Heart right ventricle (tissue), 16 donors: ENCODE measurements around the gene DLD. TPM values are rescaled to one million over a fixed set of nuclear protein-coding genes. Genes with fewer than 3 reads are reported as not detected.

Experiments
- ATAC-seq, 8 donors: fragments of 200-7000 bp; cut with Tn5 transposase; one replicate each; pipeline ENCODE4 v1.9.1; 2020; ENCODE audit warnings: mild to moderate bottlenecking in 8 of 8, moderate library complexity in 8 of 8, moderate number of reproducible peaks in 1 of 8
- DNase-seq, 2 donors: peaks; one replicate each; pipeline ENCODE4 v3.0.0-alpha.2; 2020
- H3K27ac ChIP-seq, 10 donors: fragments of 200-600 bp; sonication (generic) in 2 of 10; one replicate each; pipeline versions ENCODE4 v1.5.0 to v1.8.0; 2020 to 2022; ENCODE audit warnings: mild to moderate bottlenecking in 3 of 10
- H3K27me3 ChIP-seq, 7 donors: fragments of 200-600 bp; one replicate each; pipeline ENCODE4 v1.8.0; 2021 to 2022; ENCODE audit warnings: mild to moderate bottlenecking in 2 of 7
- H3K36me3 ChIP-seq, 9 donors: fragments of 200-600 bp; sonication (generic) in 1 of 9; one replicate each; pipeline versions ENCODE4 v1.5.0 to v1.8.0; 2020 to 2022; ENCODE audit warnings: mild to moderate bottlenecking in 2 of 9
- H3K4me1 ChIP-seq, 9 donors: fragments of 200-600 bp; sonication (generic) in 1 of 9; one replicate each; pipeline versions ENCODE4 v1.5.0 to v1.8.0; 2020 to 2022; ENCODE audit warnings: mild to moderate bottlenecking in 4 of 9
- H3K4me3 ChIP-seq, 10 donors: fragments of 200-600 bp; sonication (generic) in 2 of 10; one replicate each; pipeline versions ENCODE4 v1.5.0 to v1.8.0; 2020 to 2022; ENCODE audit warnings: mild to moderate bottlenecking in 7 of 10, moderate library complexity in 2 of 10
- H3K9me3 ChIP-seq, 11 donors: fragments of 200-600 bp in 10 of 11; sonication (generic) in 2 of 11; one replicate each; pipeline versions ENCODE4 v1.5.0 to v1.8.0; 2013 to 2022; ENCODE audit warnings: mild to moderate bottlenecking in 2 of 11, control low read depth in 1 of 11, moderate library complexity in 1 of 11
- CTCF ChIP-seq, 9 donors: fragments of 200-600 bp; sonication (generic) in 2 of 9; IDR thresholded peaks; one replicate each; pipeline versions ENCODE4 v1.5.0 to v1.8.0; 2021 to 2022; ENCODE audit warnings: antibody characterized with exemption in 9 of 9, mild to moderate bottlenecking in 5 of 9, moderate library complexity in 1 of 9
- WGBS, 2 donors: extraction: QIAGEN DNeasy Blood & Tissue Kit; methylation state at CpG; one replicate each; pipeline ENCODE4 v1.1.7; 2013; ENCODE audit warnings: inconsistent platforms in 1 of 2; 5-methylcytosine and 5-hydroxymethylcytosine counted together
- intact Hi-C, 10 donors: fragments of 100-400 bp; cut with DNase I; formaldehyde crosslinking; loops; one replicate each; pipeline versions ENCODE4 v1.11.1 to v1.14.2; 2022
- polyA plus RNA-seq, 2 donors: library from polyadenylated mRNA; stranded (reverse); fragments of 200-250 nt; gene quantifications; one replicate each; pipeline ENCODE4 v1.2.3, GENCODE V29; 2013
- total RNA-seq, 10 donors: library from RNA; stranded (reverse); fragmentation: NEBNext Ultra II Directional in 3 of 10; extraction: Animal tissue kit (Norgen Biotek cat#: 25700) in 3 of 10; gene quantifications; one replicate each; pipeline versions ENCODE4 v1.2.1 to v1.2.4, GENCODE V29; 2021 to 2023
- donor health status: Arrhythmogenic right ventricular cardiomyopathy.
- donor health status: ischemic (EF 13 %, LVEDD 7.1; RV severe dilation, severe dysfunction).
- donor health status: healthy with polysubstance abuse.
- donor health status: DM: no; HTN: yes; CAD: no.
- donor health status: DM: no; HTN: no; CAD: no.
- donor health status: ischemic (EF 25% LVEDD 6.9; RV normal size, moderate dysfunction).
- donor health status: ischemic (EF 25% LVEDD 5.7; RV mildly dilated, moderate dysfunction).
- donor health status: healthy.
- donor health status: DM: yes; HTN: yes; CAD: no.
- donor health status: Ischemic cardiomyopathy.
- donor health status: ischemic (EF 35%, LVEDD 5.7; RV mildly dilated, moderate dysfunction).
- donor health status: nonischemic (EF 11% LVEDD 7.7; RV severe dilation, severe dysfunction).
- donor health status: DM: yes; HTN: yes; CAD: no.
- donor health status: PGD.
- donor health status: ischemic (EF 29% LVEDD 5.4; RV normal size, mild dysfunction).
- donor health status: nonischemic (EF 23%, LVEDD 6.1; RV moderate dilation, normal function).

DLD gene
- total and polyA plus RNA-seq, 12 donors = 41.6 to 402 (median 341) TPM

- no peak for TF ChIP-seq CTCF (IDR thresholded peaks at IDR 0.05)
- H3K4me3 ChIP-seq = no peak overlapping the region
- intact Hi-C loops = no loop called here
- no peak overlapping the region for H3K27ac ChIP-seq
- H3K36me3 ChIP-seq = peaks cover 0 to 100% (median 49%) of the 10 kb centered on the region in 9 donors
- peaks cover 0 to 42% (median 26%) of the 10 kb centered on the region in 9 donors for H3K4me1 ChIP-seq
- peak in 2 of 8 donors; percentile 25 to 38 for ATAC-seq
- no peak for DNase-seq
- WGBS, 2 donors = 80 to 87% methylated on average over 5 of the region's 5 CpGs
- H3K27me3 ChIP-seq = no peaks in the 10 kb centered on the region
- H3K9me3 ChIP-seq = no peaks in the 10 kb centered on the region
These were observed 69.3 kb downstream of the DLD start for GRCh38 chr7:107960272-107960671.

GRCh38 chr7:107961405-107961804 is 70.4 kb downstream of the DLD start:
- 30 to 38% methylated on average over 9 of the region's 9 CpGs for WGBS, 2 donors
- Histone ChIP-seq H3K27ac (peak overlapping the region in 7 of 10 donors; percentile 0 to 46 (median 22)), H3K36me3 (peaks cover 0 to 100% (median 42%) of the 10 kb centered on the region in 9 donors), H3K27me3 (no peaks in the 10 kb centered on the region), H3K4me3 (no peak overlapping the region), H3K4me1 (peaks cover 0 to 47% (median 28%) of the 10 kb centered on the region in 9 donors), H3K9me3 (no peaks in the 10 kb centered on the region)
- intact Hi-C loops = no loop called here
- ATAC-seq = peak; percentile 35 to 72 (median 55)
- TF ChIP-seq CTCF (IDR thresholded peaks at IDR 0.05) = no peak
- peak; percentile 57 to 65 for DNase-seq

- Histone ChIP-seq H3K27ac (no peak overlapping the region), H3K4me3 (no peak overlapping the region), H3K27me3 (no peaks in the 10 kb centered on the region), H3K36me3 (peaks cover 0 to 99% (median 41%) of the 10 kb centered on the region in 9 donors), H3K9me3 (no peaks in the 10 kb centered on the region), H3K4me1 (peaks cover 5 to 53% (median 39%) of the 10 kb centered on the region in 9 donors)
- intact Hi-C loops = no loop called here
- no peak for ATAC-seq
- no peak for TF ChIP-seq CTCF (IDR thresholded peaks at IDR 0.05)
- no peak for DNase-seq
- WGBS, 2 donors = 94 to 97% methylated on average over 9 of the region's 9 CpGs
These were observed 71.8 kb downstream of the DLD start for GRCh38 chr7:107962817-107963216.

- Histone ChIP-seq H3K27ac (no peak overlapping the region), H3K36me3 (peaks cover 0 to 98% (median 28%) of the 10 kb centered on the region in 9 donors), H3K27me3 (no peaks in the 10 kb centered on the region), H3K4me3 (no peak overlapping the region), H3K9me3 (no peaks in the 10 kb centered on the region), H3K4me1 (peaks cover 2 to 54% (median 32%) of the 10 kb centered on the region in 9 donors)
- intact Hi-C loops = no loop called here
- ATAC-seq (no peak), DNase-seq (no peak)
- 94 to 95% methylated on average over 11 of the region's 11 CpGs for WGBS, 2 donors
- TF ChIP-seq CTCF (IDR thresholded peaks at IDR 0.05) = no peak
These were observed 73.5 kb downstream of the DLD start for GRCh38 chr7:107964510-107964909.
